Trophoblast cell (in vitro differentiated cells and primary cell): ENCODE data around the gene APOD.
"Not testable (repeated sequence)": the region's sequence is repeated elsewhere in the genome, so short reads cannot be mapped to it uniquely, and the experiment has no call there.

Source experiments
- DNase-seq, 2 donors: peaks; one replicate each; pipeline ENCODE4 v3.0.0-alpha.2; 2016
- H2AFZ ChIP-seq: 2 replicates; pipeline ENCODE4 v1.6.1; 2013; ENCODE audit warnings: low read length, moderate library complexity, mild to moderate bottlenecking; ENCODE audit not compliant: insufficient read depth, poor library complexity
- H2AK5ac ChIP-seq: 2 replicates; pipeline ENCODE4 v1.6.1; 2013; ENCODE audit warnings: mild to moderate bottlenecking, low read length
- H2BK120ac ChIP-seq: 2 replicates; pipeline ENCODE4 v1.6.1; 2013; ENCODE audit warnings: low read length, mild to moderate bottlenecking, moderate library complexity; ENCODE audit not compliant: insufficient read depth, poor library complexity
- H2BK12ac ChIP-seq: 2 replicates; pipeline ENCODE4 v1.6.1; 2013; ENCODE audit warnings: mild to moderate bottlenecking, low read length, moderate library complexity
- H2BK5ac ChIP-seq: 2 replicates; pipeline ENCODE4 v1.6.1; 2013; ENCODE audit warnings: low read length, low read depth, moderate library complexity, mild to moderate bottlenecking; ENCODE audit not compliant: poor library complexity
- H3K14ac ChIP-seq: 2 replicates; pipeline ENCODE4 v1.6.1; 2013; ENCODE audit warnings: mild to moderate bottlenecking, low read length
- H3K18ac ChIP-seq: 2 replicates; pipeline ENCODE4 v1.6.1; 2013; ENCODE audit warnings: mild to moderate bottlenecking, low read length
- H3K23ac ChIP-seq: 2 replicates; pipeline ENCODE4 v1.6.1; 2013; ENCODE audit warnings: low read length
- H3K27ac ChIP-seq: 2 replicates; pipeline ENCODE4 v1.5.1; 2013; ENCODE audit warnings: low read depth, mild to moderate bottlenecking, inconsistent platforms, low read length, moderate library complexity
- H3K27me3 ChIP-seq: 2 replicates; pipeline ENCODE4 v1.6.1; 2013; ENCODE audit warnings: inconsistent platforms, mild to moderate bottlenecking, low read length, moderate library complexity; ENCODE audit not compliant: insufficient read depth
- H3K36me3 ChIP-seq, 2 experiments: 1 replicate in 1 of 2; 2 replicates in 1 of 2; pipeline ENCODE4 v1.6.1; 2013; ENCODE audit warnings: low read length in 2 of 2, mild to moderate bottlenecking in 2 of 2, moderate library complexity in 1 of 2; ENCODE audit not compliant: insufficient read depth in 2 of 2, control insufficient read depth in 1 of 2
- H3K4ac ChIP-seq: 2 replicates; pipeline ENCODE4 v1.6.1; 2013; ENCODE audit warnings: low read depth, mild to moderate bottlenecking, low read length, moderate library complexity
- H3K4me1 ChIP-seq, 2 experiments: 1 replicate in 1 of 2; 2 replicates in 1 of 2; pipeline ENCODE4 v1.6.1; 2013; ENCODE audit warnings: low read length in 2 of 2, mild to moderate bottlenecking in 2 of 2, moderate library complexity in 1 of 2; ENCODE audit not compliant: insufficient read depth in 2 of 2, control insufficient read depth in 1 of 2
- H3K4me2 ChIP-seq: 2 replicates; pipeline ENCODE4 v1.6.1; 2013; ENCODE audit warnings: inconsistent platforms, mild to moderate bottlenecking, low read length, moderate library complexity
- H3K4me3 ChIP-seq: 2 replicates; pipeline ENCODE4 v1.5.1; 2013; ENCODE audit warnings: mild to moderate bottlenecking, low read depth, low read length, inconsistent platforms
- H3K79me1 ChIP-seq: one replicate; pipeline ENCODE4 v1.6.1; 2013; ENCODE audit warnings: low read length
- H3K79me2 ChIP-seq: 2 replicates; pipeline ENCODE4 v1.6.1; 2013; ENCODE audit warnings: low read length, mild to moderate bottlenecking; ENCODE audit not compliant: control insufficient read depth, insufficient read depth, poor library complexity
- H3K9ac ChIP-seq: 2 replicates; pipeline ENCODE4 v1.6.1; 2013; ENCODE audit warnings: mild to moderate bottlenecking, low read length
- H3K9me3 ChIP-seq: 2 replicates; pipeline ENCODE4 v1.6.1; 2013; ENCODE audit warnings: low read depth, mild to moderate bottlenecking, control low read depth, inconsistent platforms, low read length; ENCODE audit not compliant: insufficient read depth
- H4K12ac ChIP-seq: 2 replicates; pipeline ENCODE4 v1.6.1; 2013; ENCODE audit warnings: low read depth, mild to moderate bottlenecking, low read length, moderate library complexity
- H4K8ac ChIP-seq: 2 replicates; pipeline ENCODE4 v1.6.1; 2013; ENCODE audit warnings: low read depth, mild to moderate bottlenecking, low read length, moderate library complexity
- H4K91ac ChIP-seq: one replicate; pipeline ENCODE4 v1.6.1; 2013; ENCODE audit warnings: low read depth, mild to moderate bottlenecking, low read length, moderate library complexity
- WGBS: extraction: QIAGEN DNeasy Blood & Tissue Kit; methylation state at CpG from one replicate; pipeline ENCODE4 v1.1.7; 2013; ENCODE audit warnings: missing lambda C conversion rate; ENCODE audit not compliant: insufficient read length, insufficient coverage; ENCODE audit errors: extremely low coverage; 5-methylcytosine and 5-hydroxymethylcytosine counted together

The APOD gene

DNA sequence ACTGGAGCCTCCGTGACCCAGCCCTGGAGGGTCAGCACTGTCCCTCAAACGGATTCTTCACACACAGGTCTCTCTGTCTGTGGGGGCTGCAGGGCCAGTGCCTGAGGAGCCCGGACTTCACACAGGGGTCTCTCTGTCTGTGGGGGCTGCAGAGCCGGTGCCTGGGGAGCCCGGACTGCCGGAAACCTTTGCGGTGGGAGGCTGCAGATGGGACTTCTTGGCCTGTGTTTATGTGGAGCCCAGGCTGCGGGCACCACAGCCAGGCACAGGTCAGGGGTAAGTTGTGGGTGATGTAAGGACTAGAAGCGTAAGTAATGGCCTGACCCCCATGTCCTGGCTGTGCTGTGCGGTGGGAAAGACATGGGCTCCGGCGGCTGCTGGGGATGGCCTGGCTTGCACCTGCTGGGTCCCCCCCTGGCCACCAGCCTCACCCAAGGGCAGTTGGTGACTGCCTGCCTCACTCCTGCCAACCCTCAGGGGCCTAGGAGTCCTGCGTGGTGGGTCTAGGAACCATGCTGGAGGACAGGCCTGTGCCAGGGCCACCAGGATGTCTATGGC lies 47.3 kb upstream of the APOD start:
- H2AFZ ChIP-seq, H2BK120ac ChIP-seq, H3K4ac ChIP-seq, H4K91ac ChIP-seq, DNase-seq, H3K23ac ChIP-seq, H2BK5ac ChIP-seq, H3K4me3 ChIP-seq, H4K8ac ChIP-seq, H3K14ac ChIP-seq, H3K18ac ChIP-seq, H4K12ac ChIP-seq, H2BK12ac ChIP-seq, H3K9ac ChIP-seq, H3K4me2 ChIP-seq, H3K9me3 ChIP-seq, H3K4me1 ChIP-seq, H3K79me1 ChIP-seq, H3K79me2 ChIP-seq, H3K27me3 ChIP-seq, H3K27ac ChIP-seq, H2AK5ac ChIP-seq, H3K36me3 ChIP-seq: not testable (repeated sequence)
- no CpG with 5 or more reads among the region's 13 CpGs for WGBS

DNA sequence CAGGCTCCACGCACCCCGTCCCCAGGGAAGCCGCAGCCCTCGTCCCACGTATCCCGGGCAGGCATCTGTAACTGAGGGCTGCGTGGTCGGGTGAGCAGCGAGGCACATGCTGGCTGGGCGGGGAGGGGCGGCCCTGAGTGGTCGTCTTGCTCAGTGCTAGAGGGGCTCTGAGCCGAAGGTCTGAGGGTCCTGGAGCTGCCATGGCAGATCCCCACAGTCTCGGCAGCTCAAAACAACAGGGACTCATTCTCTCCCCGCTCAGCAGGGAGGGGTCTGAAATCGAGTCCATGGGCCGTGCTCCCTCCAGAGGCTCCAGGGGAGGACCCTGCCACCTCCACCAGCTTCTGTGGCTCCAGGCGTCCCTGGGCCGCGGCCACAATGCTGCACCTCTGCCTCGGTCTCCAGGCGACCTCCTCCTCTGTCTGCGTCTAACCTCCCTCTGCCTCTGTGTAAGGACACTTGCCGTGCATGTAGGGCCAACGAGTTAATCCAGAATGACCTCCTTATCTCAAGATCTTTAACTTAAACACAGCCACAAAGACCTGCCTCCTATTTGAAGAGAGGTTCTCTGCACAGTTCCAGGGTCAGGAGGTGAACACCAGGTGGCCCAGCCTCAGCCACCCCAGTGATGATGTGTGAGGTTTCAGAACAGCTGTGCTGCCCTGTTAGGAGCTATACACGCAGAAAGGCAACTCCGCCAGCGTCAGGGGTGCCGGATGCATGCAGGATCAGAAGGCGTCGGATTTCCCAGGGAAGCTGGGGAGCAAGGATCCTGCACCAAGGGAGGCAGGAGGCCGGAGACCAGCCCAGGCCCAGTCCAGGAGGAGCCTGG lies 46.6 kb upstream of the APOD start:
- not testable (repeated sequence) for H3K4me3 ChIP-seq, H2AFZ ChIP-seq, H3K79me1 ChIP-seq, H4K8ac ChIP-seq, H2BK12ac ChIP-seq, H2AK5ac ChIP-seq, H3K23ac ChIP-seq, H3K4ac ChIP-seq, H3K36me3 ChIP-seq, H3K9me3 ChIP-seq, H3K27me3 ChIP-seq, H3K18ac ChIP-seq, H3K79me2 ChIP-seq, H3K27ac ChIP-seq, H3K9ac ChIP-seq, DNase-seq, H2BK120ac ChIP-seq, H4K91ac ChIP-seq, H4K12ac ChIP-seq, H3K14ac ChIP-seq, H2BK5ac ChIP-seq, H3K4me1 ChIP-seq, H3K4me2 ChIP-seq
- WGBS, result no CpG with 5 or more reads among the region's 32 CpGs

DNA sequence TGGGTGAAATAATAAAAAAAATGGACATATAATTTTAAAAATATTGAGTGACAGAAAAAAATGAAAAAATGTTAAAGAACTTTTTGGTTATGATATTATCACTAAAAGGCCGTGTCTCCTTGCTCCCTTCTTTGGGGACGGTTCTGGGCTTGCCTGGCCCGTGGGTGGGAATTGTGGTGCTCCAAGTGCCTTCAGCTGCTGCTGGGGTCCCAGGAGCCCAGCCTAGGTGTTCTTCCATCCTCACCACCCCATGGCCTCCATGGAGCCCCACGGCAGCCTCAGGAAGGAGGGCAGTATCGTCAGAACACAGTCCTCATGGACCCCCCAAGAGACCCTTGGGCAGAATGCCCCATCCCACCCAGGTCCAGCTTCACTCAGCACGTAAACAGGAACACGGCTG lies 45.9 kb upstream of the APOD start:
- not testable (repeated sequence) for H2AFZ ChIP-seq, H3K9me3 ChIP-seq, H4K8ac ChIP-seq, H4K12ac ChIP-seq, H3K18ac ChIP-seq, H4K91ac ChIP-seq, H2AK5ac ChIP-seq, H3K79me1 ChIP-seq, H3K4me3 ChIP-seq, H3K9ac ChIP-seq, H3K27me3 ChIP-seq, H3K4me1 ChIP-seq, H3K4ac ChIP-seq, DNase-seq, H2BK120ac ChIP-seq, H3K79me2 ChIP-seq, H2BK5ac ChIP-seq, H3K36me3 ChIP-seq, H3K23ac ChIP-seq, H3K27ac ChIP-seq, H2BK12ac ChIP-seq, H3K4me2 ChIP-seq, H3K14ac ChIP-seq
- no CpG with 5 or more reads among the region's 7 CpGs for WGBS

DNA sequence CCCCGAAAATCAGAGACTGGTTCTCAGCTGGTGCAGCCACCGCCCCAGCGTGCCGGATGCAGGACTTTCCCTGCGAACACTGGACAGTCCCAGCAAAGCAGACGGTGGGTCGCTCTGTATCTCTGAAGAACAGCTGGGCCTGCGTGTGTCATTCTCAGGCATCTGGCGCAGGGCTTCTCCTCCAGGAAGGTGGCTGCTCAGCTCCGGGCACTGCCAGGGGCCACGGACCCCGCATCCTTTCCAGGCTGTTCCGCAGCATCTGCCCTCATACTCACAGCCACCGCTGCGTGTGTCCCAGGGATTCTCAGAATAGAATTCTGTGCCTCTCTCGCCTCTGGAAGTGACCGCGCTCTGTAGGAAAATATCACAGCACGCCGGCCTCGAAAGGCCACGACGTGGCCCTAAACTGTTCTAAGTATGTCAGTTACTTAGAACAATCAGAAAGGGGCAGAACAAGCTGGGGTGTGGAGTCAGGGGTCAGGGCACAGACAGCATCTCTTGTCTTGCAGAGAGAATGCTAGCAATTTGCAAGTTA lies 44.7 kb upstream of the APOD start:
- H3K27ac ChIP-seq, H2BK5ac ChIP-seq, H3K4me3 ChIP-seq, H3K4ac ChIP-seq, H3K4me2 ChIP-seq, H2BK12ac ChIP-seq, H3K4me1 ChIP-seq, H3K79me1 ChIP-seq, H3K14ac ChIP-seq, H2AK5ac ChIP-seq, H4K8ac ChIP-seq, H3K79me2 ChIP-seq, H4K12ac ChIP-seq, H3K9ac ChIP-seq, H3K23ac ChIP-seq, H3K36me3 ChIP-seq, H2BK120ac ChIP-seq, H3K9me3 ChIP-seq, H3K27me3 ChIP-seq, H2AFZ ChIP-seq, H3K18ac ChIP-seq, H4K91ac ChIP-seq: not testable (repeated sequence)
- DNase-seq, result peak; percentile 4 to 65
- WGBS, result no CpG with 5 or more reads among the region's 23 CpGs
